LNCaP clone FGC (cell line): Measurements from ENCODE around the gene ALG2.

ENCODE experiments used
- DNase-seq: peaks from one replicate; pipeline ENCODE4 v3.0.0-alpha.2; 2011; ENCODE audit warnings: low read depth
- H3K4me3 ChIP-seq: 2 replicates; pipeline ENCODE4 v1.5.1; 2011; ENCODE audit warnings: mild to moderate bottlenecking, low read depth, low read length, control low read depth
- CTCF ChIP-seq: IDR thresholded peaks from 2 replicates; pipeline ENCODE4 v1.5.1; 2012; ENCODE audit warnings: mild to moderate bottlenecking; ENCODE audit not compliant: control insufficient read depth, insufficient read depth; ENCODE audit errors: extremely low read depth

Gene ALG2

GRCh38 chr9:99262949-99263418 lies 41.2 kb upstream of the ALG2 start:
- TF ChIP-seq CTCF: no peak
- H3K4me3 ChIP-seq: no peak overlapping the region
- DNase-seq: no peak

- no peak overlapping the region for H3K4me3 ChIP-seq
- no peak for DNase-seq
- TF ChIP-seq CTCF: no peak
Measured at GRCh38 chr9:99261923-99262322, 40.2 kb upstream of the ALG2 start.

GRCh38 chr9:99259231-99259918 lies 37.6 kb upstream of the ALG2 start:
- no peak for TF ChIP-seq CTCF
- peak overlapping the region; percentile 36 for H3K4me3 ChIP-seq
- peak; percentile 67 for DNase-seq

- no peak for DNase-seq
- H3K4me3 ChIP-seq: no peak overlapping the region
- TF ChIP-seq CTCF: no peak
Measured at GRCh38 chr9:99257723-99258389, 36.1 kb upstream of the ALG2 start.

- H3K4me3 ChIP-seq: no peak overlapping the region
- DNase-seq: no peak
- no peak for TF ChIP-seq CTCF
Measured at GRCh38 chr9:99255651-99256050, 33.9 kb upstream of the ALG2 start.

- no peak for TF ChIP-seq CTCF
- DNase-seq: no peak
- no peak overlapping the region for H3K4me3 ChIP-seq
Measured at GRCh38 chr9:99253772-99254431, 32.2 kb upstream of the ALG2 start.
